ENCODE data around the gene NFU1.

DNA sequence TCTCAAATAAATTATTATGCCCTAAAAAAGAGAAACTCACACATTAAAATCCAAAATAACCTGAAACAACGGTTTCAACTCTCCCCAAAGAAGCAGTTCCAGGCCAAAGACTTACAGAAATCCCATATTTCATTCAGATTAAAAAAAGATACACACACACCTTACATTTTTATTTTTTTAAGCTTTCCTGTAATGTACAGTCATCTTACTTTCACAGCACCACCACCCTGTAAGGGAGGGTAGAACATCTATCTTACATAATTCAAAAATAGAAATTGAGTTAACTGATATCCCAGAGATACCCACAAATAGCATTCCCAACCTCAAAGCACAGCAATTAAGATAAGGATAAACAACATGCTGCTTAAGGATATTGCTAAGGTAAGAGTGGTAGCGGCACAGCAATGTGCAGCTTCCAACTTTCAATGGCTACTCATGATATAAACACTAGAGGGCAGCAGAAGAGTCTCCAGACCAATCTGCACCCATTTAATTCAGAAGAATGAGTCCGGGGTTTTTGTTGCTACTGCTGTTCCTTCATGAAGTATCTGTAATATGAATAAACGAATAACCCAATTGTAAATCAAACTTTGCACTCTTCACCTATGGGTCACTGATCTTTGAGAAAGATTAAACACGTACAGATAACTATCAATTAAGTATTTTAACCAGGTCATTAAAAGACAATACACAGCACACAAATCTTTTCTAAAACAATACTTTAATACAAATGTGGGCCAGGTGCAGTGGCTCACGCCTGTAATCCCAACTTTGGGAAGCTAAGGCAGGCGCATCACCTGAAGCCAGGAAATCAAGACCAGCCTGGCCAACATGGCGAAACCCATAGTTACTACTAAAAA lies 61.5 kb downstream of the NFU1 start:
- TF ChIP-seq ZBTB43 (CRISPR knock-in tag; IDR thresholded peaks at IDR 0.05) (no peak), TOE1 (IDR thresholded peaks at IDR 0.05; ENCODE audit: borderline replicate concordance) (no peak), TOE1 (CRISPR knock-in tag; IDR thresholded peaks at IDR 0.05; ENCODE audit: borderline replicate concordance, low read depth) (no peak), KDM4B (IDR thresholded peaks at IDR 0.05; ENCODE audit: borderline replicate concordance in 2 of 2, low read depth in 1 of 2) (no peak), NCOA2 (IDR thresholded peaks at IDR 0.05; ENCODE audit: partially characterized antibody in 2 of 2) (no peak), CTCF (IDR thresholded peaks at IDR 0.05 in 2 of 3, conservative IDR thresholded peaks at IDR 0.05 in 1 of 3; ENCODE audit: insufficient read depth in 2 of 3, low read depth in 1 of 3, low read length in 3 of 3) (peak; percentile 73 to 83 (median 75)), NELFE (IDR thresholded peaks at IDR 0.05; ENCODE audit: insufficient read depth, insufficient read length) (no peak), NFYB (IDR thresholded peaks at IDR 0.05; ENCODE audit: extremely low read depth, insufficient read length) (no peak), GATAD2B (IDR thresholded peaks at IDR 0.05; ENCODE audit: borderline replicate concordance) (0 out of 2 replicates have a peak, but pooled peaks have one; percentile 21)
- TF ChIP-seq, protein P1, sequence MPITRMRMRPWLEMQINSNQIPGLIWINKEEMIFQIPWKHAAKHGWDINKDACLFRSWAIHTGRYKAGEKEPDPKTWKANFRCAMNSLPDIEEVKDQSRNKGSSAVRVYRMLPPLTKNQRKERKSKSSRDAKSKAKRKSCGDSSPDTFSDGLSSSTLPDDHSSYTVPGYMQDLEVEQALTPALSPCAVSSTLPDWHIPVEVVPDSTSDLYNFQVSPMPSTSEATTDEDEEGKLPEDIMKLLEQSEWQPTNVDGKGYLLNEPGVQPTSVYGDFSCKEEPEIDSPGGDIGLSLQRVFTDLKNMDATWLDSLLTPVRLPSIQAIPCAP (CRISPR knock-in tag; IDR thresholded peaks at IDR 0.05; ENCODE audit: borderline replicate concordance), result no peak

All from K562 (cell line).